ENCODE data around the gene GFI1.
A peak's percentile ranks its signal among the peaks of the same experiment; 100 is the strongest.

Gene GFI1

GRCh38 chr1:92487078-92487605 is 417 bp upstream of the GFI1 start:
- DNase-seq: no peak

DNA sequence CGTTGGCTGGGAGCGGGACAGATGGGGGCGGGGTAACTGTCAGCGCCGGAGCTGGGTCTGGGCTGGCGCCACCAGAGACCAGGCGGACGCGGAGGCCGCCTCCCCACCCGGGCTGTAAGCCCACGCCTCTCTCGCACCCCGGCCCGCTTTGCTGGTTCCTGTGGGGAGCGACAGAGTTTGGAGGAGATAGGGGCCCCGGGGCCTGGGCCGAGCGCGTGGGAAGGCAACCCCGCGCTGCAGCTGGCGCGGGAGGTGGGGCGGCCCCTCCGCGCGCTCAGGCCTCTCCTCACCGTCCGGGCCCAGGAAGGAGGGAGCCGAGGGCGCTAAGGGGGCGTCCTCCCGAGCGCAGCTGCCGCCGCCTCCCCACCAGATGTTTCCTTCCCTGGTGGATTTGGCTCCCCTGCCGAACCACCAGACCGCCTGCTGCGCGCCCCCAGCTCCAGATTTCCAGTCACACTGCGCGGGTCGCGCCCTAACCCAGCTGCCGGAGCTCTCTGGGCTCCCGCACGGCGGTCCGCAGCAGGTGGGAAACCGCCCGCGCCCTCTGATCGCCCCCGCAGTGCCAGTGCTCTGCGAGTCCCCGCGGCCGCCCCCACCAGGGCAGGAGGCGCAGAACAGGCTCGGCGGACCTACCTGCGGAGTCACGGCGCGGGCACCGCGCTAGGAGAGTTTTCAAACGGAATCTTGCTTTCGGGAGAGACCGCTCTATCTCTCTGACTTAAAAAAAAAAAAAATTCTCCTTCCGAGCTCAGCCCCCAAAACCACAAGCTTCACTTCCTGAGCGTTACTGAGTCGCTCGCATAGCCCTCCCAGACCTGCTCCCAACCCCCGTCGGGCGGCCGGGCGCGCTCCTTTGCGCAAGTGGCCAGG is 1.1 kb downstream of the GFI1 start:
- DNase-seq: peak; percentile 77

DNA sequence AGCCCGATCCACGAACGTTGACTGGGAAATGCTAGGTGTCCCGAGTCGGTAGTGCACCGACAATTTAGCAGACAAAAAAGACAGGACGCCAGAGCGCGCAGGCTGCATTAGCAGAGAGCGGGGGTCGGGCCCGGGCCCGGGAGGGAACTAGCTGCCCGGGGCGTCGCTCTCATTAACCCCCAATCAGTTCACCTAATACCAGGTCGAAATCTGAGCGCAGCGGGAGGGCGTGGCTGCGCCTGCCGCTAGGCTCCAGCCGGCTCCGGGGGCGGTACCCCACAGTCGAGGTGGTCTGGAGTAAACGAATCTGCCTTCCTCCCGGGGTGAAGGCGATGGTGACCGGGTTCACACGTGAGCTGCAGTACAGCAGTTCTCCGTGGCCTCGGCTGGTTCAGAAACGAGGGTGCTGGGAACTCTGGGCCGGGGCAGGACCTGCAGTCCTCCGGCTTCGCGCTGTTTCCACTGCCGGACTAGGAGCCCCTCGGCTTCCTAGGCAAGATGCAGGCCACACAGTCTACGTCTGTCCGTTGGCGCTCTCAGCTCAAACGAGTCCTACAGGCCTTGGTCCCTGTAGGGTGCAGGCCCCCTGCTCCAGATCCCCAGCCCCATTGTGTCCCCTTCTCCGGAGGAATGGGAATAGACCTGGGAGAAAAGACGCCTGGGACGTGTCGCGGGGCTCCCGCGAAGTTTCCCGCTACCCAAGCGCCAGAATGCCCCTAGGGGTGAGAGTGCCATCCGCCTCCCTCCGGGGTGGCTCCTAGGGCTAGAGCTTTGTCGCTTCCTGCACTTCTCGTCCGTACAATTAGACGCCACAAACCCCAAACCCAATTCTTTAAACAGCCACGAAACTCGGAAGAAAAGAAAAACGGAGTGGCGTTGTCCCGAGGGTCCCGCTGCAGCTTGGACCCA is 2.0 kb downstream of the GFI1 start:
- DNase-seq: peak; percentile 62

DNA sequence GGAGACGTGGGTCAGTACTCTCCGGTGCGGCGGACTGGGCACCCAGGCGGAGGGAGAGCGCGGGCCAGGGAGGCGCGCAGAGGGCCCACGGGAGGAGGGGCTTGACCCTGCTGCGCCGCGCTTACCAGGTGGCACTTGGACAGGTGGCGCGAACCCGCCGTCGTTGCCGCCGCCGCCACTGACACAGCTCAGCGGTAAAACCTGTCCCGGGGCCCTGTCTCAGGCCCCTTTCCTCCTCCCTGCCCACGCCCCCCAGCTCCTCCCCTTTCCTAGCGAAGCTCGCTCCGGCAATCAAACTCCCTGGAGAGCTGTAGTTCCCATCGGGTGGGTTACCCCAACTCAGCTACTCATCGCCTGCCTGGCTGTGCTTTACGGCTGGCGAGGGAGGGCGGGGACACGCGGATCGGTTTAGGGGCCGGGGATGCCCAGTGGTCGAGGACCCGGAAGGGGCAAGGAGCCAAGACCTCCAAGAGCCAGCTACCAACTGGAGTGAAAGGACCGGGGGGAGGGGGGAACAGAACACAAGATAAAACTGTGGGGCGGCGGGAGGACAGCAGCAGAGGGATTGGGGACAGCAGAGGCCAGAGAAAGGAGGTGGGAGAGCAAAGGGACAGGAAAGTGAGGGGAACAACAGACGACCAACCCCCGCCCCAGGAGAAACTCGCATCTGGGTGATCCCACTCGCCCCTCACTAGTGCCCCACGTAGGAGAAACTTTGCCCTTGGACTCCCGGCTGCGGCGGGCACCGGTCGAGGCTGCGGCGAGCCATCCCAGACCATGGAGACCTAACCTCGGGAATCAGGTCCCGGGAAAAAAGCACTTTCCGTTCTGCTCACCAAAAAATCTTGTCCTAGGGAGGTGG is 2.9 kb downstream of the GFI1 start:
- DNase-seq: peak; percentile 77

- peak; percentile 50 for DNase-seq
Measured at GRCh38 chr1:92482665-92483609, 3.8 kb downstream of the GFI1 start.

DNA sequence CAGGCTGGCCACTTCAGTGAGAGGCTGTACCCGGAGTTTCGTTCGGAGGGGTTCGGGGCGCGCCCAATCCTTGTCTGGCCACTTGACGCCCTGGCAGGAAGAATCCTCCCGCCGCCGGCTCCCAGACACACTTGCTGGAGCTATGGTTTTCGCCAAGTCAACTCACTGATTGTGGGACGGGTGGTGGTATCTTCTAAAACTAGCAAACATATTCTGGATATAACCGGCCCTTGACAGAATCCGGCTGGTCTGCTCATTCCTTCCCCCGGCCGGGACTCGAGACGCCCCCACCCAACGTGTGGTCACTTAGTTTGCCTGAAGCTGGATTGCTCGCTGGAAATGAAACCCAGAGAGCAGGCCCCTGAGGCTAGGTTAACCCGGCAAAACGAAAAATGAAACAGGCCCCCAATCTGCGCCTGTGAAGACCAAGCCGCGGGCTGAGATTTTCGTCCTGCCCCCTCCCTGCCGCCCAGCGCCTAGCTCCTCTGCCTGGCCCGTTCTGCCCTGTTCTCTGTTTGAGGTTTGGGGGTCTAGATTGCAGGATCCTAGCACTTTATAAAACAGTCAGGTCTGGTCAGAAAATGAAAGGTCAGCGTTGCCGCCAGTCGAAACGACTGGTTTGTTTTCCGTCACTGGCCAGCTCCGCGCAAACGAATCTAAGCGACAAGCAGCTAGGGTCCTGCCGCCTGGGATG is 4.6 kb downstream of the GFI1 start:
- no peak for DNase-seq

GRCh38 chr1:92481599-92481925 is 5.2 kb downstream of the GFI1 start:
- DNase-seq: no peak

- no peak for DNase-seq
Measured at GRCh38 chr1:92480813-92481598, 5.7 kb downstream of the GFI1 start.

- DNase-seq: no peak
Measured at GRCh38 chr1:92480200-92480812, 6.4 kb downstream of the GFI1 start.

GRCh38 chr1:92479587-92479986 is 7.1 kb downstream of the GFI1 start:
- DNase-seq: no peak

DNA sequence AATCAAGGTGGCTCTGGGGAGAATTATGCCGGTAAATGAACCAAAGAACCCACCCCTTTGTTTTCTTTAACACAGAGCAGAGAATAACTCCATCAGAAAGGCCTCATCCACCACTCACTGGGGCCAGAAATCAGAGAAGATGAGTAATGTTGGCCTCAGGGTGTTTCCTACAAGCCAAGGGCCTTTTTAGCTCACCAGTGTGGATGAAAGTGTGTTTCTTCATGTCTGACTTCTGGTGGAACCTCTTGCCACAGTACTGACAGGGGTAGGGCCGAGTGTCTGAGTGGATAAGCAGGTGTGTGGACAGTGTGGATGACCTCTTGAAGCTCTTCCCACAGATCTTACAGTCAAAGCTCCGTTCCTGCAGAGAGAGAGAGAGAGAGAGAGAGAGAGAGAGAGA is 8.3 kb downstream of the GFI1 start:
- DNase-seq: no peak

- DNase-seq: peak; percentile 44
Measured at GRCh38 chr1:92476071-92476631, 10.6 kb downstream of the GFI1 start.

DNA sequence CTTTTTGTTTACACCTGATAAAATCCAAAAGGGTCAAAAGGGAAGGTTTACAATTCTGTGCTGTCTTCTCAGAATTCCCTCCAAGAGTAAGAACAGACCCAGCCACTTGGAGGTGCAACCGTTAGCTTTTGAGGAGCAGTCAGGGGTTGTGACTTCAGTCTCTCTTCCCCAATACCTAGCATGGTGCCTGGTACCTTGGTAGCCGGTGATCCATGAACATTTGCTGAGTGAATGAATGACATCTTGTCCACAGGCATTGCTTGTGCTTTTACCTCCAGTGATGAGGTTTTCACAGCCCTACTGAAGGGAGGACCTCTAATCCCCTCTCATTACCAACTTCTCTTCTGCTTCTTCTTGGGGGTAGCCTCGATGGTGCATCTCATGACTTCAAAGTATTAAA is 11.7 kb downstream of the GFI1 start:
- no peak for DNase-seq

GRCh38 chr1:92473781-92474495 is 12.8 kb downstream of the GFI1 start:
- no peak for DNase-seq

GRCh38 chr1:92470216-92470615 is 16.5 kb downstream of the GFI1 start:
- no peak for DNase-seq

DNA sequence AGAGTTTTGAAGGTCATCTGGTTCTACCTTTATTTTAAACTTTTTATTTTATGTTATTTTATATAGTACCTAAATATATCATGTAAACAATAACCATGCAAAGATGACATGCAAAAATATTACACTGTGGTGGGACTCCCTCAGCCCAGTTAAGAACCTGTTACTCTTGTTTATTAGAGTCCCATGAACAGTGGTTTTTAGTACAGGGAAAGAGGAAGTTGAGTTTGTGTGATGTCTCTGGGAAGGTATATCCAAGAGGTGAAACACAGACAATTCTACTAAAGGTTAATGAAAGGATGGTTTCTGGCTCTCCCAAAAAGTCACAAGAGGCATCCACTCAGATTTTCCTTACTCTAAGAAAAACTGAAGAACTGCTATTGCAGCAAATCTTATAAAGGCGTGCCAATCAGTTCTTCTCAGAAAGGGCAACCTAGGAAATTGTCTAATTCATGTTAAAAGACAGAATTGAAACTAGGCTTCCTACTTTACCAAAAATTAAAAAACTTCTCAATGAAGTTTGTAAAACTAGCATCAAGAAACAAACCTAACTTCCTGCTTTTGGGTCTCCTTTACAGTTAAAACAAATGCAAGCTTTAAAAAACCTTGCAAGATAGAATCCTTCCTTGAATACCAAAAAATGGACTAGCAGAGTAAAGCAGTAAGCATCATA is 19.9 kb downstream of the GFI1 start:
- no peak for DNase-seq

GRCh38 chr1:92465256-92465647 is 21.5 kb downstream of the GFI1 start:
- DNase-seq: no peak
